GM18873 (cell line): ENCODE data around the gene CATSPER3.

Experiments
- ATAC-seq: cut with Tn5 transposase; IDR thresholded peaks from one replicate; pipeline ENCODE4 v1.9.1; 2021; ENCODE audit warnings: mild to moderate bottlenecking, moderate library complexity, moderate number of reproducible peaks; ENCODE audit not compliant: unreplicated experiment, low FRiP score

Gene CATSPER3

DNA sequence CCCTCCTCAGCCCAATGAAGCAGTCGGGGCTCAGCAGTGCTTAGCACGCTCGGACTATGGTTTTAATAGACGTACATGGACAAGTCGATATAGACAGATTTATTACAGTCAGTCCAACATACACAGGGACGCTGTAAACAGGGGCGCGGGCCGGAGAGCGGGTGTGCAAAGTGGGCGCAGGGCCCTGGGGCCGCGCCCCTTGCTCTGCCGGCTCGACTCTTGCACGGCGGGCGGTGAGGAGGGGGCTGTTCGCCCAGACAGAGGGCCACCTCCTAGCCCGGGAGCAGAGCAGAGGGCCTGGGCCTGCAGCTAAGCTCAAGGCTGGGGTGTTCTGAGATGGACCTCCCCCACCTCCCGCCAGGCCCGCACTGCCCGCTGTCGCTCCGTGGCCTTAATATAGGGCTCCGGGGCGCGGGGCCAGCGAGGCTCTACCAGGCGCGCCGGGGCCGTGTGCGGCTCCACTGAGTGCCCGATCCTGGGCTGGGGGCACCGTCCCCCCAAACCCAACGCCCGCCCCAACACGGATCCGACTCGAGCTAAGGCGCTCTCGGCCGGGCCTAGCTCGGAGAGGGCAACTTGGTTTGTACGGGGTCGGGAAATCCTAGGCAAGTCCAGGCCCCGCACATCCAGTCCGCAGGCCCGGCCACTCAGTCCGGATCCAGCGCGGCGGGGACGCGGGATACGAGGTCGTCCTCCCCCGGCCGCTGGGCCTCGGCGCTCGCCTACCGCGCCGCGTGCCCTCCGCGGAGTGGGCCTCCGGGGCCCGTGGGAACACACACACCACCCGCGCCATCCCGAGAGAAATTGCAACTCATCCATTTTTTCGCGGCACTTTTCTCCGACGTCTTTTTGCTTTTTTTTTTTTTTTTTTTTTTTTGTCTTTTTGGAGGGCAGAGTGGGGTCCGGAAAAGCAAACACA is 60.2 kb downstream of the CATSPER3 start:
- no peak for ATAC-seq

DNA sequence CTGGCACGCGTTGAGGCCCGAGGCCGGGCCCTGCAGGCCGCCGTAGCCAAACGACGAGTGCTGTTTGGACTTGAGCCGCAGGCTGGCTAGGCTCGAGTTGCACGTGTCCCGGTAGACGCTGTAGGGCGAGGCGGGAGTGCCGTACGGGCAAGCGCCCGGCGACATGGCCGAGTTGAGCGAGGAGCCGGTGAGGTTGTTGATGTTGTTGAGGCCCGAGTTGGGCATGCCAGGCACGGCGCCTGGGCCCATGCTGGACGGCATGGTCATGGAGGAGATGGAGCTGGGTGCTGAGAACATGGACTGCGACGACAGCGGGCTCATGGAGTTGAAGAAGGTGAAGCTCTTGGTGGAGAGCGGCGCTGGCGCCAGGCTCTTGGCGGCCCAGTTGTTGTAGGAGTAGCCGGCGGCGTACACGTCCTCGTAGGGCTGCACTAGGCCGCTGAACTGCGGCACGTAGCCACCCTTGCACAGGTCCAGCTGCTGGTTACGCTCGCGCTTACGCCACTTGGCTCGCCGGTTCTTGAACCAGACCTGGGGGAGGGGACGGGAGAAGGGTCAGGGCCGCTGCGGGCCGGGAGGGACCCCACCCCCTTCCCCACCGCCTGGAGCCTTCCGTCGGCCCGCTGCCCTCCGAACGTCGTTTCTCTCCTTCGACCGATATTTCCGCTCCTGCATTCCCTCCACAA is 61.2 kb downstream of the CATSPER3 start:
- no peak for ATAC-seq

DNA sequence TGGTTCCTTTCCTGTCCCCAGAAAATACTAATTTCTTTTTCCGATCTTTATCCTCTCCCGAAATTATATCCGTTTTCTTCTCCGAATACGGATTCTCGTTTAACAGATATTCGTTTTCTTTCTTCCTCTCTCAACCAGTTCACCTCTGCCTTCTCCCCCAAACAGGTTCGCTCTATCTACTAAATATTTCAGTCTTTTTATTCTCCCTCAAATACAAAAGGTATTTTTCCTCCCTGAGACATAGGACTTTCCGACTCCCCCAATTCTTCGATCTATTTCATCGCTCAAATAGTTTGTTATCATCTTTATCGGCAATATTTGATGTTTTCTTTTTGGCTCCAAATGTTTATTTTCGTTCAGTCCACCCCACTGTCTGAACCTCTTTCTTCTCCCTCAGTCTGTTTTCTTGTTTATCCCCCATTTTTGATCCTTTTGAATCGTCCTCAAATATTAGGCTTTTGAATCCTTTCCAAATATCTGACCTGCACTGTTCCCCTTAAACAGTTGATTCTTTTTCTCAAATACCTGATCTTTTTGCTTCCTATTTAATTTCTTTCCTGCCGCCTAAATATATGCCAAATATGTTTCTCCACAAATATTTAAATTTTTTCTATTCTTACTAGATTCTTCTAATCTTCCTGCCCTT is 61.9 kb downstream of the CATSPER3 start:
- no peak for ATAC-seq

DNA sequence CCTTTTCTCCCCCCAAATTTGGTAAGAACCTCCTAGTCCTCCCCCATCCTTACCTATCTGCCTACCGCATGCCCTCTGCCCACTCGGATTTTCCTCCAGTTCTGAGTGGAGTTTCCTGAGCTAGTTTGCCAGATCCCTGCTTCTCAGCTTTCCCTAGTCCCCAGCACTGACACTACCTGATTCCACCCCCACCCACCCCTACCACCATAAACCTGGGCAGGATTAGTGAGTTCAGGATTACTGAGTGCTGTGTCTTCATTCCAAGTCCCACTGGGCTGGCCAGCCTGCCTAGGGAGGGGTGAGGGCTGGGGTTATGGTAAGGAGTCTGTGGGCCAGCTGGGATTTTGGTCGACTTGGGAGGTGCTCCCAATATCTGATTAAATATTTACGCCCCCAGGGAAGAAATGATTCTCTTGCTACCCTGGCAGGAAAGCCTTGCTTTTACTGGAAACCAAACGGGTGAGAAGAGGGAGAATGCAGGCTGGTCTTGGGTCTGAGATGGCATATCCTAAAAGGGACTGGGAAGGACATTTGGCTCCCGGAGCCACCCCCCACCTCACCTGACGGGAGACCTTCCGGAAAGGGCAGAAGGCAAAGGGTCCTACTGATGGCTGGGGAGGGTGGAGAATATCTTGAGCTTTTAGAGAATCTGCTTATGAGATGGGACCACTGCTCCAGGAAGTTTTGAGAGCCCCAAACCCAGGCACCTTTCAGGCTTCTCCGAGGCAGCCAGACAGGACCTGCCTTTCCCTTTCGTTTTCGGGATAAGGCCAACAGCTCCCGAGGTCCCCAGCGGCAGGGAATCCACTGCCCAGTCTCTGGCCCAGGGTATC is 62.6 kb downstream of the CATSPER3 start:
- ATAC-seq: no peak

DNA sequence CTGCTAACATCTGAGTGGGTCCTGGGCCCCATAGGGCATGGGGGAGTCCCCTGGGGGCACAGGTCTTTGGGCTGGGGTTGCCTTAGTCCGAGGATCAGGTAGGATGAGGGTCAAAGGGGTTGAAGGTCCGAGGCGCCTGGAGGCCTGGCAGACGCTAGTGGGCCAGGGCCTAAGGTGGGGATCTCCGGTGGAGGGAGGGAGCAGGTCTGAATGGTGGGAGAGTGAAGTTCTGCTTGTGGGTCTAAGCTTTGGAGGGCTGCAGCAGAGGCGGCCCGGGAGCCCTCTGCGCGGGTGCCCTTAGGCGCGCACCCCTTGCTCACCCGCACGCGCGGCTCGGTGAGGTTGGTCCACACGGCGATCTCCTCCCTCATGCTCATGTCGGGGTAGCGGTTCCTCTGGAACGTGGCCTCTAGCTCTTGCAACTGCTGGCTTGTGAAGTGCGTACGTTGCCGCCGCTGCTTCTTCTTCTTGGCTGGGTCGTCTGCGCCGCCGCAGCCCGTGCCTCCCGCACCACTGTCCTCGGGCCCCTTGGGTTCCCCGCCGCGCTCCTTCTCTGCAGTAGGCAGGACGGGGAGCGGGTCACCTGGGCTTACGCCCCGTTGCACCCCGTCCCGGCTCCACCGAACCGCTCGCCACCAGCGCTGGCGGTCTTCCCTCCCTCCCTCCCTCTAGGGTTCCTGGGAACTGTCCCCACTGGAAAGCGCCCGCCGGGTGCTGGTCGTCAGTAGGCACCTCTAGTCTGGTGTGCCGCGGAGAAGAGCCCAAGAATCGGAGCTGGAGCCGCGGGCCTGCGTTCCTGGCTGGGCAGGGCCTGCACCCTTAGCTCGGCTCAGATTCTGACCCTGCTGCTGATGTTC is 63.5 kb downstream of the CATSPER3 start:
- ATAC-seq: no peak

DNA sequence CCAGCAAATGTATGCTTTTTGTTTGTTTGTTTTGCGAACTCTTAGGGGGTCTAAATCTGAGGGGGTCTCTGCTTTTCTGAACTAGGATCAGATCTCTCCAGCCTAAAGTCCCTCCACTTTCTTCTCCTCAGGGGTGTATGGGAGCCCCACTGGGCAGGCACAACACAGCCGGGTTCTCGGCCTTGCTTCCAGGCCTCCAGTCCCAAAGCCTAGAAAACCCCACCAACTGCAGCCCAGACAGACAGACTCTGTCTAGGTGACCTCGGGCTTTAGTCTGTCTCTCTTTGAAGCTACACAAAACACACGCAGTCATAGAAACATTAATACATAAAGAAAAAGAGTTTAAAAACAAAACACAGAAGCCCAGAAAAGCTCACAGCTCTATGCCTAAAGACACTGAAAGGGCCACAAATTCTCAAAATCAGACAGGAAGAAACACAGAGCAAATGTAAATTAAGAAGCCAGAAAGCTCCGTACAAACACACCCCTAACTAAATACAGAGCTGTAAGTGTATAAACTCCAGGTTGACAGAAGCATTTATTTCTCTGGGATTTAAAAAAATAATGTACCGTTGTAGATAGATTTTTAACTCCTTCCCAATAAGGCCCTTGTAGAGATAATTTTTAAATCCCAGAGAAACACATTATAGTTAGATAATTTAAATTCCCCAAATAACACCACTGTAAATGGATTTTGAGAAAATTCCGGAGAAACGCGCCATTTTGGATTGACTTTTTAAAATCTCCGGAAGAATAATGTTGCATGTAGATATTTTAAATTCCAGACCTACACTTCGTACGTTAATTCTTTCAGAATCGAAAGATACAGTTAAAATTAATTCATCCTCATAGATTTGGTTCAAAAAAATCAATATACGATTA is 64.3 kb downstream of the CATSPER3 start:
- no peak for ATAC-seq

DNA sequence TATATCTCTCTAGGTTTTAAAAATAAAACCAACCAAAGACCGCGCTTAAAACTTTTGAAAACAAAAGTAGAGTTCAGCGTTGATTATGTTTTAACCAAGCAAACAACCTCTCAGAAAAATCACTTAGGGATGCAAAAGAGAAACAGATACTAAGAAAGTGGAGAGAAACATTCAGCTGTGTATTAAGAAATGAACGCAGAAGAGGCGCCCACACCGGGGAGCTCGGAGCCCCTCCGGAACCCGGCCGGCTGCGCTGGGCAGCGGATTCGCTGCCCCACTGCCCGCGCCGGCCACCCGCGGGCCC is 64.9 kb downstream of the CATSPER3 start:
- no peak for ATAC-seq

DNA sequence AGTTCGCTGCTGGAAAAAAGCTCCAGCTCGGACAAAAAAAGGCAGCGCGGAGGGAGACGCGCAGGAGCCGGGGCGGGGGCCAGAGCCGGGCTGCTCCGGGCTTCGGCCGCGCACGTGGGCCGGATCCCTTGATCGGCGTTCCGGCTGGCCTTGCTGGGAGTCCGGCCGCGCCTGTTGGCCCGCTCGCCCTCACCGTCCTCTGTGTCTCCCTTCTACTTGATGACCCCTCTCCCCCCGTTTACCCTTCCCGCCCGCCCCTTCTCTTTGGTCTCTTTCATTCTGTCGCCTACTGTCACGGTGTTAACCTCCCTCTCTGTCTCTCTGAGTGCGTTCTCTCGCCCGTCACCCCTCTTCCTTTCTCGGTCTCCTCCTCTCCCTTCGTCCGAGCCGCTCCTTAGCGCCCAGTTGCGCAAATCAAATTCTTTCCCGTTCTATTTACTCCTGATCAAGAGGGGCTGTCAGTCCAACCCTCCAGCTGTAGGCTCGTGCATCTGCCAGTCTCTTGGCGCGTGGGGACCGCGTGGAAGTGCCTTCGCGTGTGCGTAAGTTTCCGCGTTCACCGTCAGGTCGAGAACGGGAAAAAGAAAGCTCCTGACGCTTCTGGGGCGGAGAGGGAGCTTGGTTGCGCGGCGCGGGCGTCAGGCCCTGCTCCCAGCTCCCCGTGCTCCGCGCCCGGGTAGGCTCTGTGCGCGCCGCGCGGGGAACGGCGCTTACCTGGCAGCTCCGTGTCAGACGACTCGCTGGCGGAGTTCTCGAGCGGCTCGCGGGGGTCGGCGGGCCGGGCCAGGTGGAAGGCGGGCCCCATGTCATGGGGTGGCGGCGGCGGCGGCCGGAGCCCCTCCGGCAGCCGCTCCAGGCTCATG is 65.5 kb downstream of the CATSPER3 start:
- ATAC-seq: no peak

DNA sequence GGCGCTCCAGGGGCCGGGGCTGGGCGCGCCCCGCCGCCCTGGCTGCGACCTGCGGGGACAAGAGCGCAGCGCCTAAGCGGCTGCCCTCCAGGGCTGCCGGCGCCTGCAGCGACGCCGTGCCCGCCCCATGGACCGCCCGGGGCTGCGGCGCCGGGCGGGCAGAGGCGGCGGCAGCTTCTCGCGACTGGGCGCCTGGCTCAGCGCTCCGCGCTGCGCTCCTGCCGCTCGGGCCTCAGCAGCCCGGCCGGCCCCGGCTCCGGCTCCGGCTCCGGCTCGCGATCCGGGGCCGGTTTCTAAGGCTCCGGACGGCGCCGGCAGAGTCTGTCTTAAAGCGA is 66.2 kb downstream of the CATSPER3 start, which contains the start of gene PITX1:
Gene PITX1 (minus strand): TSS at position 328 of the 335 bp plus-strand sequence. CDS start 347 bp downstream, outside the sequence.
- ATAC-seq: no peak

DNA sequence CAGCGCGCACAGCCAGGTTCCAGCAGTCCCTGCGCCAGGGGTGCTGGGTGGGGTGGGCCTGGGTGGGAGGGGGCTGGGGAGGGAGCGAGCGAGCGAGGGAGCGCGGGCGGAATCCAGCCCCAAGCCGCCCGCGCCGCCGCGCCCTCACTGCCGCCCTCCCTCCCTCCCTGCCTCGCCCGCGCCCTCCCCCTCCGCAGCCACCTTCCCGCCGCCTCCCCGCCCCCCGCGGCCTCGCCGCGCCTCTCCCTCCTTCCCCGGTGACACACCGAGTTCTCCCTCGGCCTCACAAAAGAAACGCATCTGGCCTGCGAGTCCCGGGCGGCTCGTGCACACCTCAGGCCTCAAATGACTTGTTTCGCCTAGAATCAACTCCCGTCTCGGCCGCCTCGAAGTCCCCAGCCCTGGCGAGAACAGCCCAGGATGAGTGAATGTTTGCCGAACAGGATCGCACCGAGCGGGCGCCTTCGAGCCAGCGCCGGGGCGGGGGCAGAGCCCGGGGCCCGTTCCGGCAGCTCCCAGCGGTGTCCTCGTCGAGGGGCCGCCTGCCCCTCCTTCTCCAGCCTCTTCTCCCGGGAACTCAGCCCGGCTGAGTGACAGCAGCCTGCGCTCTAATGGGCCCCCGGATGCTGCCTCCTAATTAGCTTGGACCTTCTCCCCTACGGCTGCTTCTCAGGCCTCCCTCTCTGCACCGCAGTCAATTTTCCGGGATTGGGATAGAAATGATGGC is 66.7 kb downstream of the CATSPER3 start:
- ATAC-seq: no peak

DNA sequence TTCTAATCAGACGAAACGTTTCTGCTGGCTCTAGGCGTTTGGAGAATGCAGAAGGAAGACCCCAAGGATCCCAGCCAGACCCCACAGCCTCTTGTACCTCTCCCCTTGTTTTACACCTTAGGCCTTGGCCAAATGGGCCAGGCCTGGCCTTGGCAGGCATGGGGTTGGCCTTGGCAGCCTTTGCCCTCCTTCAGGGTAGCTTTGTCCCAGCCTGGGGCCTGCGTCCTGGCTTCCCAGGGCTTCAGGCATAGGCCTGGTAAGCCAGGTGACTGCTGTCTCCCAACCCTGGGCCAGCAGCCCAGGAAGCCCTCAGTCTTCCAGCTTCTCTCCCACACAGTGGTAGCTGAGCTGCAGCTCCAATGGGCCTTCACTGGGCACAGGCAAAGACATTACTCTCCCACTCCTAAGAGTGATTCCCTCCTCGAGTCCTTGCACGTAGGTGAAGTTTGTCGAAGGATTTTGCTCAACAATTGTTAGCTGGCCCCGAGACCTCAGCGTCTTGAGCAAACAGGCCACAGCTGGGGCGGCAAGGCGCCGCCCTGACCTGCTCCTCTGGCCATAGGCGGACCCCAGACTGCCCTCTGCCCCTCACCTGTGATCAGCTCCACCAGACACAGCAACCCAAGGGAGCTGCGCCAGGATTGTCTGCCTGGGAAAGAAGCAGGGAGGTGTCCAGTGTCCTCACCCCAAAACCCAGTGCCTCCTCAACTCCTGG is 67.4 kb downstream of the CATSPER3 start:
- no peak for ATAC-seq

DNA sequence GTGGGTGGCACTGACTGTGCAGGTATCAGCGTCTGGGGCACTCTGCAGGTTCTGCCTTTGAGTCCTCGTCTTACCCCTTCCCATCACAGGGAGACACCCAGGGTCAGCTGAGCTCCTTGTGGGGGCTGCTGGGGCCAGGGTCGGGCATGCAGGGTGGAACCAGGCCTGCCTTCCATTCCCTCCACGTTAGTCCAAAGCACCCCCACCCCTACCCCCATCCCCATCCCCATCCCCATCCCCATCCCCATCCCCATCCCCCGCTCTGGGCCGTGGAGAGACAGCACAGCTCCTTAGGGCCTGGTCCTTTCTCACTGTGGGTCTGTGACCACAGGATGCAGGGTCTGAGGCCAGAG is 67.9 kb downstream of the CATSPER3 start:
- ATAC-seq: no peak

DNA sequence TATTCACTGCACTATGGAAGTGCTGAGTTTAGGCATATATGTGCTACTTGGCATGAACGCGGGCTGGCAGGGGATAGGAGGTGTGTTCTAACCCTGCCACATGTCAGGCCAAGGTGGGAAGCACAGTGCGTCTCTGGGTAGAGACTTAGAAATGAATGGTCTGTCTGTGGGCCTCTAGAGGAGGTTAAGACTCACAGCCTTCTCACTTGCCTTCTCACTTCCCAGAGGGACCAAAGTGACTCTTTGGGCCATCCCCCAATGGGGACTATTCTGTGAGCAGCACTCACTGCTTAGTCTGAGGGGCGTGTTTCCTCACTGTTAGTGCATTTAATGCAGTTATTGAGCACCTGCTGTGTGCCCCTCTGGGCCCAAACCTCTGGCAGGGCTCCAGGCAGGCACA is 68.7 kb downstream of the CATSPER3 start:
- ATAC-seq: no peak

DNA sequence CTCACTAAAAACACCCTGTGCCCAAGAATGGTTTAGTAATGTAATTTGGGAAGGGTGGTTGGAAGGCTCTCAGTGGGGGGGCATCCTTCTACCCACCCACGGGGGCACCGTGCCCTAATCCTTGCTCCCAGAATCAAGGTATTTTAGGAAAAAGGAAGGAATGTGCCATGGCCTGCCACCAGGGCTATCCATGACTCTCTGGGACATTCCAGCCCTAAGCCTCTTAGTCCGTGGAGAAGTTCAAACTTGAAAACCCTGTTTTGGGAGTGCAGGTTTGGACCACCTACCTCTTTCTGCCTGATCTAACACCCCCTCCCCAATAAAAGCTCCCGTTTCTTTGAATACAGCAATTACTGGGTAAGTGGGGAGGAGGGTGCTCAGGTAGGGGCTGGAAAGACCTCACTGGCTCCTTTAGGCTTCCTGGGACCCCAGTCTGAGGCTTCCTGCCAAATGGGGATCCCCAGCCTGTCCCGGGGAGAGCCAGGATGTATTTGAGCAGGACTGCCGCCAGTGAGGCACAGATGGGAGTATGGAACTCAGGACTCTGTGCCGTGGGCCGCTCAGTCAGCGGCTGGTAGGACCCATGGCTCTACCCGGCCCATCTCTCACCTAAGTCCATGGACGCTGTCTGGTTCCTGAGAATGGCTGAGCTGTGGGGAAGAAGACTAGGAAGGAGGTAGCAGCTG is 70.0 kb downstream of the CATSPER3 start:
- no peak for ATAC-seq

DNA sequence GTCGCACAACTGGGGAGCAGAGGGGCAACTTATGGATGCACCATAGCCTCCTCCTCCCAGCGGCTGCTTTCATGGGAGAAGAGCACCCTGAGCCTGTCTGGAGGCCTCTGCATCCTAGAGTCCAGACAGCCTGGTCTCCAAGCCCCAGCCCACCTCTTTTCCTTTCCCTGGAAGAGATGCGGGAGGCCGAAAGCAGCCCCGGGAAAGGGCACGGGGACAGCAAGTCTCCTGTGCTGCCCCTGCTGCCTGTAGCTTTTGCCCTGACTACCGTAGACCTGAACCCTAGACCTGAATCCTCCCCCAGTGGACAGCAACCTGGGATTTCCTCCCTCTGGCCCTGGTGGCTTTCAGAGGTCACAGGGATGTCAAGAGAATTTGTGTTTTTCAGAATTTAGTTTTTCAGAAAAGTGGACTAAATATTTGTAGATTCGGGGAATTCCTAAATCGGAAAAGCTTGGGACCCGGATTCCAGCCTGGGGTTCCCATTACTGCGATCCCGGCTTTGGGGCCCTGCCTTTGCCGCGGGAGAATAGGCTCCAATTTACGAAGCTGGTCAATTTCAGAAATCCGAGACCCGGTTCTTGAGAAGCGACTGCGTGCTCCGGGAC is 70.6 kb downstream of the CATSPER3 start:
- no peak for ATAC-seq

DNA sequence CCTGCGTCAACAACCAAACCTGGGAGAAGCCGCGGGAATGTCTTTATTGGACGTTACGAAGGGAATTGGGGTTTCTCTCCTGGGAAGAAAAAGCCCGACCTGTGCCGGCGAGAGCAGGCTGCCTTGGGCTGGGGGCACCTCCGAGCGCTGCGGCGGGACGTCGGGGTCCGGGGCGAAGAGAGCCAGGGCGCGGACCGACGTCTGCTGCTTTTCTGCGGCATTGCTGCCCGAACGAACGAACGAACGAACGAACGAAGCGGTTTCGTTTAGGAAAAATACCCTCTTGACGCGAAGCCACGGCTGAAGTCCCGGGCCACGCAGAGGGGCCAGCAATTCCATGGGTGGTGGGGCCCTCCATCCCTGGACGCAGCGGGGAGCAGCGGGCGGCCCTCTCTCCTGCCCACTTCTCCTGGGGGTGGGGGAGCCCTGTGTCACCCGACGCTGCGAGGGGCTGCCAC is 71.1 kb downstream of the CATSPER3 start:
- ATAC-seq: no peak
